Natural killer cell (primary cell): ENCODE measurements around the gene ING5. TPM values are rescaled to one million over a fixed set of nuclear protein-coding genes. Genes with fewer than 3 reads are reported as not detected.

Experiments used
- ATAC-seq, 3 donors: fragments of 150-1000 bp in 2 of 3; fragments of 200-7000 bp in 1 of 3; cut with Tn5 transposase; 1 replicate in 1 of 3; 2 replicates in 2 of 3; pipeline ENCODE4 v1.10.0; 2021; ENCODE audit warnings: mild to moderate bottlenecking in 2 of 3, moderate library complexity in 2 of 3
- DNase-seq, 2 donors: peaks; one replicate each; pipeline versions ENCODE4 v3.0.0 to v3.0.0-alpha.2; 2013 to 2021; ENCODE audit warnings: mixed read lengths in 1 of 2
- H3K27ac ChIP-seq: one replicate; pipeline ENCODE4 v1.5.1; 2013; ENCODE audit warnings: mild to moderate bottlenecking, low read length
- H3K27me3 ChIP-seq: one replicate; pipeline ENCODE4 v1.6.1; 2013; ENCODE audit warnings: low read length; ENCODE audit not compliant: control insufficient read depth, insufficient read depth
- H3K36me3 ChIP-seq: one replicate; pipeline ENCODE4 v1.6.1; 2013; ENCODE audit warnings: low read length; ENCODE audit not compliant: control insufficient read depth, insufficient read depth
- H3K4me1 ChIP-seq: one replicate; pipeline ENCODE4 v1.6.1; 2013; ENCODE audit warnings: low read length; ENCODE audit not compliant: control insufficient read depth, insufficient read depth
- H3K4me3 ChIP-seq: one replicate; pipeline ENCODE4 v1.5.1; 2013; ENCODE audit warnings: low read length
- H3K9me3 ChIP-seq: one replicate; pipeline ENCODE4 v1.6.1; 2013; ENCODE audit warnings: low read length; ENCODE audit not compliant: control insufficient read depth, insufficient read depth
- H3K27ac Mint-ChIP-seq, 2 donors: one replicate each; pipeline ENCODE4 v1.8.0; 2022; ENCODE audit warnings: mild to moderate bottlenecking in 2 of 2, mixed read lengths in 2 of 2, moderate library complexity in 1 of 2
- H3K27me3 Mint-ChIP-seq, 2 donors: one replicate each; pipeline ENCODE4 v1.8.0; 2022; ENCODE audit warnings: low read depth in 2 of 2, mixed read lengths in 2 of 2
- H3K36me3 Mint-ChIP-seq: one replicate; pipeline ENCODE4 v1.8.0; 2022; ENCODE audit warnings: mixed read lengths
- H3K4me1 Mint-ChIP-seq, 2 donors: one replicate each; pipeline ENCODE4 v1.8.0; 2022; ENCODE audit warnings: mixed read lengths in 2 of 2
- H3K4me3 Mint-ChIP-seq: one replicate; pipeline ENCODE4 v1.8.0; 2022; ENCODE audit warnings: mild to moderate bottlenecking, moderate library complexity, mixed read lengths
- H3K9me3 Mint-ChIP-seq, 2 donors: one replicate each; pipeline ENCODE4 v1.8.0; 2022; ENCODE audit warnings: mixed read lengths in 2 of 2
- WGBS: methylation state at CpG from one replicate; pipeline ENCODE4 v1.1.7; 2013; ENCODE audit warnings: missing lambda C conversion rate; ENCODE audit not compliant: insufficient coverage; 5-methylcytosine and 5-hydroxymethylcytosine counted together
- intact Hi-C: fragments of 100-400 bp; cut with micrococcal nuclease; formaldehyde crosslinking; loops from one replicate; pipeline ENCODE4 v1.14.2; 2022
- total RNA-seq, 4 donors: library from RNA; stranded (reverse); fragments of 120-200 nt in 1 of 4; gene quantifications; one replicate each; pipeline versions ENCODE4 v1.2.3 to v1.2.4, GENCODE V29; 2013 to 2022
- TF ChIP-seq, protein P1 (sequence below): fragments of 200-600 bp; IDR thresholded peaks from one replicate; pipeline ENCODE4 v1.8.0; 2022; ENCODE audit warnings: antibody characterized with exemption

The ING5 gene
- total RNA-seq, 3 donors from 2014 or later (not counting 1 experiment from before 2014, with no cell fraction given) = 25.6 to 40.9 (median 34.7) TPM

GRCh38 chr2:241770185-241770935 is 68.5 kb downstream of the ING5 start:
- H3K27ac ChIP-seq = no peak overlapping the region
- H3K36me3 ChIP-seq = no peaks in the 10 kb centered on the region

GRCh38 chr2:241770936-241771285 is 69.1 kb downstream of the ING5 start:
- no peak for ATAC-seq
- no peaks in the 10 kb centered on the region for H3K9me3 ChIP-seq
- no peak overlapping the region for H3K27ac Mint-ChIP-seq
- no peak overlapping the region for H3K27ac ChIP-seq
- H3K4me1 ChIP-seq = peaks cover 4% of the 10 kb centered on the region
- TF ChIP-seq, protein P1, sequence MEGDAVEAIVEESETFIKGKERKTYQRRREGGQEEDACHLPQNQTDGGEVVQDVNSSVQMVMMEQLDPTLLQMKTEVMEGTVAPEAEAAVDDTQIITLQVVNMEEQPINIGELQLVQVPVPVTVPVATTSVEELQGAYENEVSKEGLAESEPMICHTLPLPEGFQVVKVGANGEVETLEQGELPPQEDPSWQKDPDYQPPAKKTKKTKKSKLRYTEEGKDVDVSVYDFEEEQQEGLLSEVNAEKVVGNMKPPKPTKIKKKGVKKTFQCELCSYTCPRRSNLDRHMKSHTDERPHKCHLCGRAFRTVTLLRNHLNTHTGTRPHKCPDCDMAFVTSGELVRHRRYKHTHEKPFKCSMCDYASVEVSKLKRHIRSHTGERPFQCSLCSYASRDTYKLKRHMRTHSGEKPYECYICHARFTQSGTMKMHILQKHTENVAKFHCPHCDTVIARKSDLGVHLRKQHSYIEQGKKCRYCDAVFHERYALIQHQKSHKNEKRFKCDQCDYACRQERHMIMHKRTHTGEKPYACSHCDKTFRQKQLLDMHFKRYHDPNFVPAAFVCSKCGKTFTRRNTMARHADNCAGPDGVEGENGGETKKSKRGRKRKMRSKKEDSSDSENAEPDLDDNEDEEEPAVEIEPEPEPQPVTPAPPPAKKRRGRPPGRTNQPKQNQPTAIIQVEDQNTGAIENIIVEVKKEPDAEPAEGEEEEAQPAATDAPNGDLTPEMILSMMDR = no peak
- no peaks in the 10 kb centered on the region for H3K36me3 Mint-ChIP-seq
- DNase-seq = no peak
- intact Hi-C loops = no loop called here
- H3K9me3 Mint-ChIP-seq = no peaks in the 10 kb centered on the region
- H3K4me3 Mint-ChIP-seq = no peak overlapping the region
- H3K4me3 ChIP-seq = no peak overlapping the region
- H3K36me3 ChIP-seq = no peaks in the 10 kb centered on the region
- peaks cover 8 to 20% of the 10 kb centered on the region in 2 donors for H3K27me3 Mint-ChIP-seq
- peaks cover 5% of the 10 kb centered on the region for H3K27me3 ChIP-seq
- H3K4me1 Mint-ChIP-seq = peaks cover 0 to 5% of the 10 kb centered on the region in 2 donors
- 97% methylated on average over 12 of the region's 12 CpGs for WGBS

More at GRCh38 chr2:241770185-241770935, 68.5 kb downstream of the ING5 start:
- DNase-seq (no peak), ATAC-seq (no peak)
- Histone ChIP-seq H3K4me1 (peaks cover 4% of the 10 kb centered on the region), H3K4me3 (no peak overlapping the region), H3K27me3 (peaks cover 4% of the 10 kb centered on the region), H3K9me3 (no peaks in the 10 kb centered on the region)
- Mint-ChIP-seq H3K36me3 (no peaks in the 10 kb centered on the region), H3K27me3 (peaks cover 8 to 20% of the 10 kb centered on the region in 2 donors), H3K27ac (no peak overlapping the region), H3K9me3 (no peaks in the 10 kb centered on the region), H3K4me3 (no peak overlapping the region), H3K4me1 (peaks cover 0 to 5% of the 10 kb centered on the region in 2 donors)
- intact Hi-C loops = no loop called here
- 82% methylated on average over 27 of the region's 27 CpGs for WGBS
- TF ChIP-seq, protein P1 = no peak

GRCh38 chr2:241771286-241772062 is 69.6 kb downstream of the ING5 start:
- DNase-seq = no peak
- peaks cover 0 to 5% of the 10 kb centered on the region in 2 donors for H3K4me1 Mint-ChIP-seq
- peaks cover 8 to 20% of the 10 kb centered on the region in 2 donors for H3K27me3 Mint-ChIP-seq
- 91% methylated on average over 37 of the region's 38 CpGs for WGBS
- no peaks in the 10 kb centered on the region for H3K36me3 Mint-ChIP-seq
- H3K27ac Mint-ChIP-seq = no peak overlapping the region
- TF ChIP-seq, protein P1 = no peak
- Histone ChIP-seq H3K4me3 (no peak overlapping the region), H3K36me3 (no peaks in the 10 kb centered on the region), H3K4me1 (peaks cover 4% of the 10 kb centered on the region), H3K27ac (no peak overlapping the region), H3K9me3 (no peaks in the 10 kb centered on the region), H3K27me3 (peaks cover 5% of the 10 kb centered on the region)
- intact Hi-C loops = no loop called here
- H3K9me3 Mint-ChIP-seq = no peaks in the 10 kb centered on the region
- ATAC-seq = no peak
- H3K4me3 Mint-ChIP-seq = peak overlapping the region; percentile 56
